Stimulated activated CD8-positive, alpha-beta memory T cell treated with anti-CD3 and anti-CD28 coated beads, Interleukin-12 subunit alpha, Interleukin-12 subunit beta, amount 100 ng/mL, for 24 hours (primary cell): ENCODE measurements around the gene COL4A2.

Source experiments
- DNase-seq: peaks from one replicate; pipeline ENCODE4 v3.0.0-alpha.2; 2020; ENCODE audit errors: extremely low read depth

Gene COL4A2

GRCh38 chr13:110419381-110419791 is 112.3 kb downstream of the COL4A2 start:
- no peak for DNase-seq

GRCh38 chr13:110419946-110420345 is 112.9 kb downstream of the COL4A2 start:
- no peak for DNase-seq

GRCh38 chr13:110420626-110421025 is 113.5 kb downstream of the COL4A2 start:
- no peak for DNase-seq

- DNase-seq = no peak
These were observed 114.0 kb downstream of the COL4A2 start for GRCh38 chr13:110421061-110421460.

GRCh38 chr13:110421696-110422385 is 114.8 kb downstream of the COL4A2 start:
- DNase-seq = no peak

- DNase-seq = no peak
These were observed 116.0 kb downstream of the COL4A2 start for GRCh38 chr13:110422913-110423688.

- no peak for DNase-seq
These were observed 116.7 kb downstream of the COL4A2 start for GRCh38 chr13:110423689-110424302.

GRCh38 chr13:110424569-110425443 is 117.7 kb downstream of the COL4A2 start:
- DNase-seq = no peak

- no peak for DNase-seq
These were observed 118.3 kb downstream of the COL4A2 start for GRCh38 chr13:110425444-110425780.

- DNase-seq = no peak
These were observed 119.7 kb downstream of the COL4A2 start for GRCh38 chr13:110426735-110427134.

GRCh38 chr13:110428313-110428712 is 121.2 kb downstream of the COL4A2 start:
- no peak for DNase-seq

- no peak for DNase-seq
These were observed 123.6 kb downstream of the COL4A2 start for GRCh38 chr13:110430391-110431336.

- no peak for DNase-seq
These were observed 124.6 kb downstream of the COL4A2 start for GRCh38 chr13:110431425-110432294.

- DNase-seq = no peak
These were observed 125.4 kb downstream of the COL4A2 start for GRCh38 chr13:110432522-110432921.

- DNase-seq = no peak
These were observed 125.9 kb downstream of the COL4A2 start for GRCh38 chr13:110433014-110433413.

- DNase-seq = no peak
These were observed 127.5 kb downstream of the COL4A2 start for GRCh38 chr13:110434629-110435028.

GRCh38 chr13:110435331-110435730 is 128.2 kb downstream of the COL4A2 start:
- no peak for DNase-seq

- no peak for DNase-seq
These were observed 129.2 kb downstream of the COL4A2 start for GRCh38 chr13:110436276-110436675.

- no peak for DNase-seq
These were observed 129.8 kb downstream of the COL4A2 start for GRCh38 chr13:110436786-110437370.
